ENCODE measurements around the gene FNBP1.

GRCh38 chr9:130084337-130084736, 41.3 kb upstream of the FNBP1 start:
- TF ChIP-seq CTCF (IDR thresholded peaks at IDR 0.05): no peak
- no peak for TF ChIP-seq POLR2A (IDR thresholded peaks at IDR 0.05)

Data from body of pancreas (tissue), 4 donors.